Adrenal gland (tissue), 5 donors: ENCODE results near the gene DBT.

Experiments used
- CTCF ChIP-seq, 6 experiments: fragments of 450-650 bp in 4 of 6; fragments of 200-600 bp in 2 of 6; sonication (generic) in 1 of 6; IDR thresholded peaks; 1 replicate in 5 of 6; 2 replicates in 1 of 6; pipeline versions ENCODE4 v1.5.1 to v1.8.0; 2016 to 2021; ENCODE audit warnings: antibody characterized with exemption in 6 of 6, mild to moderate bottlenecking in 2 of 6, moderate library complexity in 1 of 6
- POLR2A ChIP-seq, 2 donors: fragments of 450-650 bp; IDR thresholded peaks; one replicate each; pipeline ENCODE4 v1.6.1; 2017; ENCODE audit warnings: antibody characterized with exemption in 2 of 2, mild to moderate bottlenecking in 2 of 2, moderate library complexity in 1 of 2
- donor health status: DM: no; HTN: no; CAD: no.

- no peak for TF ChIP-seq CTCF (IDR thresholded peaks at IDR 0.05)
- TF ChIP-seq POLR2A (IDR thresholded peaks at IDR 0.05), result no peak
These were observed 43.1 kb upstream of the DBT start for GRCh38 chr1:100292711-100293110.
